ENCODE data around the gene DPP10.

Gene DPP10

DNA sequence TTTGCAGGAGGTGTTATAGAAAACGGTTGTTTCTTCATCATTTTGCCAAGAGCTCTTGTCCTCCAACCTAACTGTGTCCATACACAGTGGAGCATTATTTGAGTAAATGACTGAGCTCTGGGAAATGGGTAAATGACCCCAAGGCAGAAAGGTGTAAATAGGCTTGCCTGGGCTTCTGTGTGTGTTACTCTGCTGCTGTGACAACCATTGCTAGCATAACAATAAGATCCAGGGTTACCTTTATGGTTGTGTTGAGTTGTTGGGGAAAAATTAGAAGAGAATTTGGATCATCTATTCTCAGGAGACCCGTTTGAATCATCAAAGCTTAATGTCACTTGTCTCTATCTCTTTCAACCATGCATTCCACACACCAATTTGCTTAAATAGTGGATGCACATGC lies 672.7 kb downstream of the DPP10 start:
- in situ Hi-C loops (cut with MboI; ENCODE audit: low sequenced_read_pairs): no loop called here

DNA sequence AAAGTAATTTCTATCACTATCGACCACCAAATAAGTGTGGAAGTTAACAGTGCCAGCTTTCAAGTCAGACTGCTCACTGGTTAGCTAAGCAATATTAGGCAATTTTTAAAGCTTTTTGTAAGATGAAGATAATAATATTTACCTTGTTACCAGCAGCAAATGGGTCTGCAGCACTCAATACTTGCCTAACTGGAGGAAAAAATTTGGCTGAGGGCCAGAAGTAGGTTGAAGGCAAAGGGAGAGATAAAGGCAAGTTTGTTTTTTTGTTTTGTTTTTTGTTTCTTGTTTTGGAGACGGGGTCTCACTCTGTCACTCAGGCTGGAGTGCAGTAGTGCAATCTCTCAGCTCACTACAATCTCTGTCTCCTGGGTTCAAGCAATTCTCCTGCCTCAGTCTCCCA lies 675.9 kb downstream of the DPP10 start:
- in situ Hi-C loops (cut with MboI; ENCODE audit: low sequenced_read_pairs): no loop called here

DNA sequence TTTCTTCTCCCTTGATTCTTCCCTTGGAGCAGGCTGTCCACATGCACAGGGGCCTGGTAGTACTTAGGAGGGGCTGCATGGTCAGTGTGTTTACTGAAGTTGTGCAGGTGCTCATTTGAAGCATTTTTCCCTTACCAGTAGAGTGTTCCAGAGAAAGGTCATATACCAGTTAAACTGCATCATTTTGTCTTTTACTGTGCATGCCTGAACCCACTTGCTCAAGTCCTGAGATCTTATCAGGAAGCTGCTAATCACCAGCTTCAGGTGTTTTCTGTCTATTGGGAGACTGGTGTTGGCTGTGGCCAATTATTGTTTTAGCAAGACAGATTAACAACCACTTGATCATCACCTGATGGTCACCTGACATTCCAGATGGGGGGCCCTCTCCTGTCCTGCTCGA lies 676.6 kb downstream of the DPP10 start:
- in situ Hi-C loops (cut with MboI; ENCODE audit: low sequenced_read_pairs): no loop called here

DNA sequence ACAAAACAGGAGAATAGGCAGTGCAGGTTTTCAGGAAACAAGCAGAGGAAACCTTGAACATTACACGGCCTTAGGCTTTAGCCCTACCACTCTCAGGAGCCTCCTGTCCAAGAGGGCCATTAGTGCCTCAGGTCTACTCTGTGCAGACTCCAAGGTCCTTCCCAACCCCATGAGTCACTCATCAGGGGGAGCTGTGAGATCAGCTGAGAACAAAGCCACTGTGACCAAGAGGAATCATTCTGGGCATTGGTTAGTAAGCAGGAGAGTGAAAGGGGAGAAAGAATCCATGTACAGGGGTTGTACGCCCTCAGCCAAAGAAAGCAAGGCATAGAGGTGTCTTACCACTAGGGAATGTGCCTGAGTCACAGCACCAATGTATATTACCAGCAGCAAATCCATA lies 680.3 kb downstream of the DPP10 start:
- in situ Hi-C loops (cut with MboI; ENCODE audit: low sequenced_read_pairs): no loop called here

DNA sequence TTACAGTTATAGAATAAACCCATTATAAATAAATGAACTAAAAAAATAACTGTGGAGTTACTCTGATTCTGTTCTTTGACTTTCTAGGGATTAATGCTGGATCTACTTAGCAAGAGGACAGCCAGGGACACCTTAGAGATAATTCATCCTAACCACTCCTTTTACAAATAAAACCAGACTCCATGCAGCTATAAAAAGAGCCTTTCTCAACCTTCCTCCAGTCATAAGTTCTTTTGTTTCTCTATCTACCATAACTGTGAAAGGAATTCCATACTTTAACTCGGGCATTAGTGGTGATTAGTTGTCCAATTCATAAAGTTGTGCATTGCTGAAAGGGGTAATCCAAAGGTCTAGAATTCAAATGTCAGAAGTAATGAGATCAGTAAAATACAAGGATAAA lies 682.4 kb downstream of the DPP10 start:
- in situ Hi-C loops (cut with MboI; ENCODE audit: low sequenced_read_pairs): no loop called here

DNA sequence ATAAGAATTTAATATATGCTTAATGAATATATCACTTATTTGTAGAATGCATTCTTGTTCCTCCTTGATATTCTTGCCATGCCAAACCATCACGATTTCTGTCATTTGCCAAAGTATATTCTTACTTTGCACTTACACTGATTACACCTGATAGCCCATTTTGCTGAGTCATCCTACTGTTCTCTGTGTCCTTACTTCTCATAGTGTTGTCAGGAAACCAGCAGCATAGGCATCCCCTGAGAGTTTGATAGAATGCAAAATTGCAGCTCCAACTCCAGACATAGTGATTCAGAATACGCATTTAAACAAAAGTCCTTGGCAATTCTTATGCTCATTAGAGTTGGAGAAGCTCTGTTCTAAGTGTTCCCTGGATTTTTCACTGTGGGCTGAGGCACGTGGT lies 687.1 kb downstream of the DPP10 start:
- in situ Hi-C loops (cut with MboI; ENCODE audit: low sequenced_read_pairs): no loop called here

DNA sequence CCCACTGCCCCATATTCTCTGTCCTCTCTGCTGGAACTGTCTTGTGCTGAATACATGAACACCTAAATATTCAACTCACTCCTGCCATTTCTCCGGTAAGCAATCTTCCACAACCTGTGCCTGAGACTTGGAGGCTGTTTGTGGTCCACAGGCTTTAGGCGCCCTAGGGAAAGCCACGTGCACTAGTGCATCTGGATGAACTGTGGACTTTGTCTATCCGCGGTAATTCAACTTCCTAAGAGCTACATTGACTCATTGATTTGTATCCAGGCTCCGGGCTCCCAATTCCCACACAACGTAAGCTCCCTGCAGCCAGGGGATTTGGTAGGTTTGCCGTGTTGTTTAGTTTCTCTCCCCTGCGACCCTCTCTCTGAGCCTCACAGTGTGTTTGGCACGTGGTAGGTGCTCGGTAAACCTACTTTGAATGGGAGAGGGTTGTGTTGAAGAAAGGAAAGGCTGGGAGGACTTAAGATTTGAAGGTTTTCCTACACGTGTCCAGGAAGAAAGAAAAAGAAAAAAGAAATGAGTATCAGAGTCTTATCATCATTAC lies 718.2 kb downstream of the DPP10 start:
- in situ Hi-C loops (cut with MboI; ENCODE audit: low sequenced_read_pairs): no loop called here

DNA sequence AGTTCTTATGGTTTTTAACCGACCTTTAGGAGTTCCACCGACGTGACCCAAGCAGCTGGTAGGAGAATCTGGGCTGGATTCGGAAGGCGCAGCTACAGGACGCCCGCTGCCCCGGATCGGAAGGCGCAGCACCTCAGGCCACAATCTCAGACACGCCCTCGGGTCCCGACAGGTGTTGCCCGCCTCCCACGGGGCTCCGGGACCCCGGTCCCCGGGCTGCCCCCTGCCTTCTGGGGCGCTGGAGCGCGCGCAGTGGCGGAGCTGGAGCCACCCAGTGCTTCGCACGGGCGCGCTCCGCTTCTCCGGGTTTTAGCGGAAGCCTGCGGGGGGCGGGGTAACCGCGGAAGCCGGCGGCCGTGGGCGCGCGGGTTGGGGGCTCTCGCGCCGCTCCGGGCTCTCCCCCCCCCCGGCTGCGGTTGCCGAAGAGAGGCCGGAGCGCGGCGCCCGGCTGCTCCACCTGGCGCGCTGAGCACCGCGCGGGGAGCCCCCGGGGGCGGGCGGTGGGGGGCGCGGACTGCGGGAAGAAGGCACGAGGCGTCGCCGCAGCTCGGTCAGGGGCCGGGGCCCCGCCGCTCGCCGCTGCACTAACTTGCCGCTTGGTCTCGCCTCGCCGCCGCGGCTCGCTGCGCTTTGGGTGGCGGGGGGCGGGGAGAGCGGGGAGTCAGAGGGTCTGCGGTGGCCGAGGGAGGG lies 718.8 kb downstream of the DPP10 start:
- in situ Hi-C loops (cut with MboI; ENCODE audit: low sequenced_read_pairs): no loop called here

DNA sequence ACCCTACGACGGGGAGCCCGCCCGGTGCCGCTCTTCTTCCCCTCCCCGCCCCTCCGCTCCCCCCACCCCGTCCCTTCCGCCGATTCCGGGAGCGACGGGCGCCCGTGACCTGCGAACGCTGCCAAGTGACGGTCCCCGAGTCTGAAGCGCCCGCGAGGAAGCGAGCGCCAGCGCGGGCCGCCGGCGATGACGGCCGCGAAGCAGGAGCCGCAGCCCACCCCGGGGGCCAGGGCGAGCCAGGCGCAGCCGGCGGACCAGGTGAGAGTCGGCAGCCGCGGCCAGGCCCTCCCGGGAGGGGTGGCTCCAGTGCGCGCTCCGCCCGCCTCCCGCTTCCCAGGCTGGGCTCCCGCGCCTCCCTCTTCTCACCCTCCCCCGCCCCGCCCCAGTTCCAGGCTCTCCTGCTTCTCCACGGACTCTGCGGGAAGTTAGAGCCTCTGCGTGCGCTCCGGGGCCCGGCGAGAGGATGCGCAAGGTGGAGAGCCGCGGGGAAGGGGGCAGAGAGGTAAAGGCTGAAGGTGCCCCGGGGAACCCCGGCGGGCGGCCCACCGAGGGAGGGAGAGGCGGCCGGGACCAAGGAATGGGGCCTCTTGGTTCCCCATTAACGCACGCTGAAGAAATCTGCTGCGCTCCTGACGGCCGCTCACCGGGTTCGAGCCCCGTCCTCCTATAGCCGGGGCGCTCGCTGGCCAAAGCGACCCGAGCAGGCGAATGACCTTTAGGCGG lies 719.5 kb downstream of the DPP10 start:
- in situ Hi-C loops (cut with MboI; ENCODE audit: low sequenced_read_pairs): no loop called here

DNA sequence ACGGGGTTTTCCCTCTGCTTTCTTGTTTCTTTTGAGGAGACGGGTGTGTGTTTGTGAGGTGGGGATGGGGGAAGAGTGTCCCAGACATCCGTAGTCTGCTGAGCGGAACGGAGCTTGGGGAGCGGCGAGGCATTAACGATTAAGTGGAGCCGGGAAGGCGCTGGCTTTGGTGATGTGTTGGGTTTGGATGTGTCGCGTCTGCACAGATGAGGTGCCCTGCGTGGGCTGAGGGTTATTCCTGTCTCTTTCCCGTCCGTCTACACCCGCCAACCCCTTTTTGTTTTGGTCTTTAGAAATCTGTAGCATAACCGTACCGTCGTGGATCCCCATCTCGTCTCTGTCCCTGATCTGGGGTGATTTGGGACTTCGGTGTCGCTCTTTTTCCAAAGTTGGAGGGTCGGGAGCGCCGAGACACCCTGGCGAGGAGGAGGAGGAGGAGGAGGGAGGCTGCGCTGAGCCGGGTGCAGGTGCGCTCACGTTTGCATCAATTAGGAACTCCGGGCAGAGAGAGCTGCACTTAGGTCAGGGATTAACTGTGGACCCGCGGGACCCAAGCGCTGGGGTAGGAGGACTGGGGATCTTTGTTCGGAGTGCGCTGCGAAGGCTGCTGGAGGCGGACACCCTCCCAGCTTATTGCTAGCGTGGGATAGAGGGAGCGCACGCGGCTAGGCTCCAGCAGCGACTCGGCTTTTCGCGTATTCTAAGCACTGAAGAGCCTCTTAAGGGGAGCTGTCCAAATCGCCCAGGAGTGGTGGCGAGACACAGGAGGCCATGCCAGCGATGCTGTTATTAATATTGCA lies 720.3 kb downstream of the DPP10 start:
- in situ Hi-C loops (cut with MboI; ENCODE audit: low sequenced_read_pairs): no loop called here

DNA sequence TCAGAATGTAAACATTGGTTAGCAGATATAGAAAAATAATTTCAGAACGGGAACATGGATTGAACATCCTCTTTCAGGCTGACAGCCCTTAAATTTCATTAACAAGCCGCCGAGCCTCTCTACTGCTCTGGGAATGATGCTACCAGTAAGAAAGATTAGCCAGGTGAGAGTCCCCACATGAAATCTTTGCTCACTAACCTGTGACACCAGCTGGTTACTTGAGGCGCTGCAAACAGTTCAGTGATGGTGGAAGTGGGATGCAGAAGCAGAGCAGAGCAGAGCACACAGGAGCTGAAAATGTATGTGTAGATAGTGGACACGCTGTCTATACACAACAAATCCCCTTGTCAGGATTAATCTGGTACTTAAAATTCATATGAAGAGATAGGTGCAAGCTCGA lies 721.1 kb downstream of the DPP10 start:
- in situ Hi-C loops (cut with MboI; ENCODE audit: low sequenced_read_pairs): no loop called here

DNA sequence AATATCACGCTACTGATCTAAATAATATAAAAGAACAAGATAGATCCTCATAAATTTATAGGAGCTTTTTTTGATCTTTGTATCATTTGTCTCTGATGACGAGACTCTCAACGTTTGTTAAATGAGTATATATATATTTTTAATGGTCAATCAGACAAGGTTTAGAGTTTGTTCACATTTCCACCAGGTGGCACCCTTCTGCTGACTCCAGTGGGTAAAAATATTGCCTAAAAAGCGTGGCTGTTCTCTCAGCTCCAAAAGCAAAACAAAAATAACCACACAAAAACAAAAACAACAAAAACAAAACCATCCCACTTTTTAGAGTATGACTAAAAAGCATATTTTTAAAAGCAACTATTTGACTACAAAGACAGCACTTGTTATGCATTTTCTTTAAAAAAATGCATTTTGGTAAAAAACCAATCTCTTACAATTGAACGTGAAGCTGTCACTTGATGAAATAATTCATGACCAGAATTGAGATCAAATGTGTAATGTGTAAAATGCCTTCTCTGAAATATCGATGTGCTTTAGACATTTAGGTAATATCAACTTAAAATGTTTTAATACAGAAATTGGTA lies 723.2 kb downstream of the DPP10 start:
- in situ Hi-C loops (cut with MboI; ENCODE audit: low sequenced_read_pairs): no loop called here

DNA sequence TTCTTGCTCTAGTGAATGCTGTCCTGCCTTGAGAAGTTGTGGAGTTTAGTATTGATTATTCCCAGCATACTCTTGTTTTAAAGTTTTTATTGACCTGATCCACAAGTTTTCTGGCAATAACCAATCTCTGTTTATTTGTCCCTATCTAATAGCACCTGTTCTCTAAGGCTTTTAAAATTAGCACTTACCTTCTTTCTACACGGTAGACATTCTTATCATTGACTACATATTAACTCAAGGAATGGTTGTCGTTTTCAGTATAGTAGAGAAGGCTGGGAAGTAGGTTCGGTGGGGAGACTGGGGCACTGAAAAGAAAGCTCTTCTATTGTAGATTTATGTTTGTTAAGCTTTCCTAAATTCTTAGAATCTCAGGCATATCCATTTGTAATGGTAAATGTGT lies 726.0 kb downstream of the DPP10 start:
- in situ Hi-C loops (cut with MboI; ENCODE audit: low sequenced_read_pairs): no loop called here

DNA sequence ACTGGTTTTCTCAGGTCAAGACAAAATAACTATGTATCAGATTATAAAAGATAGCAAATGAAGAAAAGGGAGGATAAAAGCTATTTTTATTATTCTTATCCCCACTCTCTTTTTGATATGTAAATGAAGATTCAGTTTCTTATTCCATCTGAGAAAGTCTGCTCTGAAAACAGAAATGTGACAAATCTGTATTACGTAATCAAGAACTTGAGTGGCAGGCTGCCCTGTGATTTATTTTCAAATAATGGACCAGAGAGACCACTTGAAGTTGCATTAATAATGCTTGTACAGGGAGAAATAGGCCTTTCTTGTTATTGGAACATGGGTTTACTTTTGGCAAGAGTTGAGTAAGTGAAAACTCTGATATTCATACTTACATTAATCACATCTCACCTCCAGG lies 727.4 kb downstream of the DPP10 start:
- in situ Hi-C loops (cut with MboI; ENCODE audit: low sequenced_read_pairs): no loop called here

DNA sequence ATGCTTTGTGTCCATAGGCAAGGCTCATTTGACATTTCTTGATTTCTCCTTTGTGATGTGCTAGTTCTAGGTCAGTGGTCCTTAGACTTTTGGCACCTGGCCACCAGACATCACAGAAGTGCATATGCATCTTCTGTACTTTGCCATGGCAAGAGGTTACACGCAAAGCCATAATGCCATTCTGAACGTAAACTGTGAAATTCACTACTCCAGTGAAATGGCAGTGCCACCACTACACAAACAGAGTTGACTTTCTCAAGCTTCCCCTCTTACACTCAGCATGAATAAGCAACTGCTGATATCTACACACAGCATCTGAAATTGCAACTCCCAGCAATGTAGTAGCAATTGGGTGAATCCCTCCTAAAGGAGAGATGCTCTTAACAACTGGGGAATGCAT lies 729.3 kb downstream of the DPP10 start:
- in situ Hi-C loops (cut with MboI; ENCODE audit: low sequenced_read_pairs): no loop called here

DNA sequence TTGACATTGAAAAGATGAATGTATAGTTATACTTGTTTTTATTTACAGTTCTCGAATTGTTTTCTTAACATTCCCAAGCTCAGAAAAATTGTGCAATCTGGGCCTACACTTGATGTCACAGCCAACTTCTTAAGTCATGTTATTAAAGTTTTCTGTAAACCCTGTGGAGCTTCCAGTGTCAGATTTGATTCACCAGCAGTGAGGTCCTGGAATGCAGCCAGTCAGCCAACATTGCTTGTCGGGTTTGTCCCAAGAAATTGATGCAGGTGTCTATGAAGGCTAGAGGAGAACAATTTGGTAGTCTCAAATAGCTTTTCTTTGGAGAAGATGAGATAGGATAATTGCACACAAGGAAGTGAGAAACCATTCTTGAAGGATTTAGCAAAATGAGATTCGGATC lies 732.2 kb downstream of the DPP10 start:
- in situ Hi-C loops (cut with MboI; ENCODE audit: low sequenced_read_pairs): no loop called here

DNA sequence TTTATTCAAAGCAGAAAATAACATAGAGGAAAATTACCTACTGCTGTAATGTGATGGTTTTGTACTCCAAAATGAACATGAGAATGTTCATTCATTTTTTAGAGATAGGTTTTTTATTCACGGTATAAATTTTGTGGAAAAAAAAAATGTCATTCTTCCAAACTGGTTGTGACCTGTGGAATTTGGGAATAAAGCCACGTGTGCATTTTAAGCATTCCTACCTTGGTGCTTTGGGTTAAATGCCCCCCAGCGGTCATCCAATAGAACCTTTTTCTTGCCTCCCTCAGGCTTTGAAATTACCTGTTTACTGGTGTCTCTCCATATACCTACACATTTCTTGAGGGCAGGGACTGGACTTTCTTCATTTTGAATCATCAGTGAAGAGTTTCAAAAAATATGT lies 740.7 kb downstream of the DPP10 start:
- in situ Hi-C loops (cut with MboI; ENCODE audit: low sequenced_read_pairs): no loop called here

DNA sequence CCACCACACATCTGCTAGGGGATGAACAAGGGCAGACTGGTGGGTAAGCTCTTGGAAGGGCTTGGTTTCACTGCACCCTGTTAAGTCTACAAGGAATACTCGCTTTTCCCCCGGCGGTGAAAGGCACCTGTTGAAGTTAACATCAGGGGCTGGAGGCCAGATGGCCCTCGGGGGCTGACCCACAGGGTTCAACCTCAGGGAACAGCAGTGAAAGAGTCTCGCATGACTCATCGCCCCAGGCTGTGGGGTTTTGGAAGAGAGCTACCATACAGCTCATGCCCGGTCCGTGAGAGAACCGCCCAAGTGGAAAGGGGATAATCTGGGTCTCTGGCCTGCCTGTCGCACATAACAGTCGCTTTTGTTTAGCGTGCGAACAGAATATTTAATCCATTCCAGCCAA lies 748.0 kb downstream of the DPP10 start:
- in situ Hi-C loops (cut with MboI; ENCODE audit: low sequenced_read_pairs): no loop called here

DNA sequence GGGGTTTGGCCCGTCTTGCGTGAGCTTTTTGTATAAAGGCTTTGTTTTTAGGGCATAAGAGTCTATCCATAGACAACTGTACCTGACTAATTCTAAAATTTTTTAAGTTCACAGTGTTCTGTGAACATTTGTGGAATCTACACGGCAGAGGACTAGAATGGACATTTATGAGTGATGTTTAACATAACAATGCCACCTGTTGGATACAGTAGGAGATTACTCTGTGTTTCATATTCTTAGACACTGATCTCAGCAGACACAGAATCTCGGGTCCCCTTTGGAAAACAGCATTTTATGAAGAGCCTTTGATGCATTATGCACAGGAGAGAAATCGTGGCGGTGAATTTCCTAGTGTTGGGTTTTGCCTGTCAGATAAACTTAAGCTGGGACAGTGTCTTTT lies 752.2 kb downstream of the DPP10 start:
- in situ Hi-C loops (cut with MboI; ENCODE audit: low sequenced_read_pairs): no loop called here

DNA sequence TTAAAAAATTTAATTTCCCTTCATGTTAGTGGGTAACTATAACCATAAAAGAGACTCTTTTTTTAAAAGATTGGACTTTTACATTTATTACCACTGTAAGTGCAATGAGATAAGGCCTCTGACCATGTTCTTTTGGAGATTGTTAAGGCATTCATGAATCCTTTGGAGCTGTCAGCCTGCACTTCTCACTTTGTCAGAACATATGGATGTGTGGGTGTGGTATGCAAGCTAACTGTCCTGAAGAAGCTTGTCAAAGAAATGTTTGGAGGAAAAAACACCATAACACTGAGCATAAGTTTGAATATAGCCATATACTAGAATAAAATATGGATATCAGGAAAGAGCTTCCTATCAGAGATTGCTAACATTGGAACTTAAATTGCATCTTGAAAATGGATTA lies 754.1 kb downstream of the DPP10 start:
- in situ Hi-C loops (cut with MboI; ENCODE audit: low sequenced_read_pairs): no loop called here

DNA sequence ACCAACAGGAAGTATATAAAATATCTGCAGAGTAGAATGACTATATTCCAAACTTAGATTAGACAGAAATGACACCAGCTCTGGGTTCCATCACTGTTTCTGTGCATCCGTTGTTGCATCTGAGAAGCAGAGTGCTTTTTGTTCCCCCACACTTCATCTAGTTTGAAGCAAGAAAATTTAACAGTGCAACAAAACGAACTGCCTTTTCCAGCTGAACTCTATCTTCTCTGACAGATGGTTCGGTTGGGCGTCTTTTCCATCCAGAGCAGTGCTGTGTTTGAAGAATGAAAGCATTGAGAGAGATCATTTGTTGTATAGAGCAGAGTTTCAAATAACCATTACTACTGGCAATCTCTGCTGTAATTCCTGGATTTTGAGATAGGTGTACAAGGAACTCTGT lies 757.5 kb downstream of the DPP10 start:
- in situ Hi-C loops (cut with MboI; ENCODE audit: low sequenced_read_pairs): no loop called here
